ENCODE measurements around the gene ADAMTS6.
"Not testable (repeated sequence)": the region's sequence is repeated elsewhere in the genome, so short reads cannot be mapped to it uniquely, and the experiment has no call there.

- TF ChIP-seq YY1 (IDR thresholded peaks at IDR 0.05; ENCODE audit: insufficient read depth, insufficient replicate concordance, low read depth, low read length); NKX3-1 (CRISPR knock-in tag; IDR thresholded peaks at IDR 0.05): not testable (repeated sequence)
Measured at GRCh38 chr5:65486803-65487202, 5.1 kb upstream of the ADAMTS6 start.
